Ovary (tissue), 9 donors: ENCODE data around the gene SLAIN2. TPM values are rescaled to one million over a fixed set of nuclear protein-coding genes. Genes with fewer than 3 reads are reported as not detected.

ENCODE experiments used
- DNase-seq, 5 donors: peaks; one replicate each; pipeline ENCODE4 v3.0.0-alpha.2; 2019 to 2020
- H3K27ac ChIP-seq, 2 donors: fragments of 200-600 bp; one replicate each; pipeline versions ENCODE4 v1.5.1 to v1.8.0; 2019 to 2022
- H3K27me3 ChIP-seq: fragments of 200-600 bp; one replicate; pipeline ENCODE4 v1.8.0; 2022
- H3K36me3 ChIP-seq: fragments of 200-600 bp; sonication (generic); one replicate; pipeline ENCODE4 v1.5.1; 2019
- H3K4me1 ChIP-seq: one replicate; pipeline ENCODE4 v1.8.1; 2013; ENCODE audit warnings: mild to moderate bottlenecking, moderate library complexity; ENCODE audit not compliant: insufficient read depth
- H3K4me3 ChIP-seq: fragments of 200-600 bp; sonication (generic); one replicate; pipeline ENCODE4 v1.5.1; 2017
- H3K9me3 ChIP-seq, 2 donors: fragments of 200-600 bp in 1 of 2; sonication (generic) in 1 of 2; one replicate each; pipeline versions ENCODE4 v1.5.1 to v1.8.1; 2013 to 2019; ENCODE audit warnings: mild to moderate bottlenecking in 1 of 2, moderate library complexity in 1 of 2
- EP300 ChIP-seq: sonication (generic); formaldehyde crosslinking; IDR thresholded peaks from one replicate; pipeline ENCODE4 v1.6.1; 2017; ENCODE audit warnings: antibody characterized with exemption
- POLR2A ChIP-seq: fragments of 450-650 bp; IDR thresholded peaks from one replicate; pipeline ENCODE4 v1.6.1; 2017; ENCODE audit warnings: antibody characterized with exemption, mild to moderate bottlenecking, moderate library complexity
- WGBS, 3 donors: extraction: QIAGEN DNeasy Blood & Tissue Kit in 1 of 3; methylation state at CpG; one replicate each; pipeline versions ENCODE4 v1.1.5 to v1.1.7; 2013 to 2017; 5-methylcytosine and 5-hydroxymethylcytosine counted together
- intact Hi-C, 4 donors: fragments of 100-400 bp; cut with DNase I; formaldehyde crosslinking; loops; one replicate each; pipeline versions ENCODE4 v1.11.0 to v1.15.1; 2022 to 2023
- polyA plus RNA-seq, 2 donors: library from polyadenylated mRNA; stranded (reverse); fragments of 200-250 nt in 1 of 2; fragments of 350-450 nt in 1 of 2; fragmentation: Illumina TruSeq in 1 of 2; extraction: RNeasy Lipid Tissue Mini Kit (QIAGEN cat#74804) in 1 of 2; gene quantifications; one replicate each; pipeline ENCODE4 v1.2.3, GENCODE V29; 2013 to 2014
- total RNA-seq, 7 donors: library from RNA; depleted of rRNA in 2 of 7; stranded (reverse); fragments of >200 nt in 2 of 7; fragmentation: NEBNext Ultra II Directional in 3 of 7; extraction: Animal tissue kit (Norgen Biotek cat#: 25700) in 3 of 7; gene quantifications; one replicate each; pipeline versions ENCODE4 v1.1.0 to v1.2.4, GENCODE V29; 2016 to 2023
- TF ChIP-seq, protein P1 (sequence below), 3 donors: fragments of 450-650 bp in 2 of 3; fragments of 200-600 bp in 1 of 3; IDR thresholded peaks; one replicate each; pipeline versions ENCODE4 v1.5.1 to v1.8.0; 2016 to 2022; ENCODE audit warnings: antibody characterized with exemption in 3 of 3, mild to moderate bottlenecking in 1 of 3
- donor health status: DM: no; HTN: no; CAD: no; lungs with moderate emphysema.
- donor health status: DM: no; HTN: no; CAD: no.
- donor health status: Bipolar disorder and iron deficiency.
- donor health status: DM: yes; HTN: yes; CAD: no.
- donor health status: DM: no; HTN: no; CAD: no.
- donor health status: DM: yes; HTN: yes; CAD: no.

Gene SLAIN2
- total and polyA plus RNA-seq, 9 donors, result 38.2 to 133 (median 81.7) TPM

DNA sequence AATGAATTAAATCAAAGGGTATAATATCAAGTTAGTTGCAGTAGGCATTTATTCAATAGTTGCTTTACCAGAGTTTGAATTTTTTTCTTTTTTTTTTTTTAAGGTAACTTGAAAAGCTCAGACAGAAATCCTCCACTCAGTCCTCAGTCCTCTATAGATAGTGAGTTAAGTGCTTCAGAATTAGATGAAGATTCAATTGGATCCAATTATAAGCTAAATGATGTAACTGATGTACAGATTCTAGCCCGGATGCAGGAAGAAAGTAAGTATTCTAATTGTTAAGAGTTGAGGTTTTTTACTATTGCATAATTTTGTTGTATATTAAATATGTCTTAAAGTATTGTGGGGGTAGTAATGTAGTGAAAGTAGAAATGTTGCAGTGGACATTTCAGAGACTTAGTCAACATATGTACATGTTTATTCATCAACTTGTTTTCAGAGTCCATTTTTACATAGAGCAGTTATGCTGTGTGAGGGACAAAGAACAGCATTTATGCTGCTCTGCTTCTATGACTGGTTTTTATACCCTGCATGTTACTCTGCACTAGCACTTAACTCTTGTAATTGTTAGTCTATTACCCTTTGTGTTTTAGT is 38.4 kb downstream of the SLAIN2 start:
- Histone ChIP-seq H3K9me3 (no peaks in the 10 kb centered on the region), H3K4me1 (no peaks in the 10 kb centered on the region), H3K36me3 (no peaks in the 10 kb centered on the region), H3K4me3 (no peak overlapping the region), H3K27me3 (no peaks in the 10 kb centered on the region), H3K27ac (no peak overlapping the region)
- intact Hi-C loops, result no loop called here
- 78 to 92% (median 82%) methylated on average over 1 of the region's 1 CpG for WGBS, 3 donors
- no peak for DNase-seq
- TF ChIP-seq, protein P1, sequence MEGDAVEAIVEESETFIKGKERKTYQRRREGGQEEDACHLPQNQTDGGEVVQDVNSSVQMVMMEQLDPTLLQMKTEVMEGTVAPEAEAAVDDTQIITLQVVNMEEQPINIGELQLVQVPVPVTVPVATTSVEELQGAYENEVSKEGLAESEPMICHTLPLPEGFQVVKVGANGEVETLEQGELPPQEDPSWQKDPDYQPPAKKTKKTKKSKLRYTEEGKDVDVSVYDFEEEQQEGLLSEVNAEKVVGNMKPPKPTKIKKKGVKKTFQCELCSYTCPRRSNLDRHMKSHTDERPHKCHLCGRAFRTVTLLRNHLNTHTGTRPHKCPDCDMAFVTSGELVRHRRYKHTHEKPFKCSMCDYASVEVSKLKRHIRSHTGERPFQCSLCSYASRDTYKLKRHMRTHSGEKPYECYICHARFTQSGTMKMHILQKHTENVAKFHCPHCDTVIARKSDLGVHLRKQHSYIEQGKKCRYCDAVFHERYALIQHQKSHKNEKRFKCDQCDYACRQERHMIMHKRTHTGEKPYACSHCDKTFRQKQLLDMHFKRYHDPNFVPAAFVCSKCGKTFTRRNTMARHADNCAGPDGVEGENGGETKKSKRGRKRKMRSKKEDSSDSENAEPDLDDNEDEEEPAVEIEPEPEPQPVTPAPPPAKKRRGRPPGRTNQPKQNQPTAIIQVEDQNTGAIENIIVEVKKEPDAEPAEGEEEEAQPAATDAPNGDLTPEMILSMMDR (IDR thresholded peaks at IDR 0.05), result no peak
- TF ChIP-seq EP300, result no peak
- TF ChIP-seq POLR2A, result no peak

DNA sequence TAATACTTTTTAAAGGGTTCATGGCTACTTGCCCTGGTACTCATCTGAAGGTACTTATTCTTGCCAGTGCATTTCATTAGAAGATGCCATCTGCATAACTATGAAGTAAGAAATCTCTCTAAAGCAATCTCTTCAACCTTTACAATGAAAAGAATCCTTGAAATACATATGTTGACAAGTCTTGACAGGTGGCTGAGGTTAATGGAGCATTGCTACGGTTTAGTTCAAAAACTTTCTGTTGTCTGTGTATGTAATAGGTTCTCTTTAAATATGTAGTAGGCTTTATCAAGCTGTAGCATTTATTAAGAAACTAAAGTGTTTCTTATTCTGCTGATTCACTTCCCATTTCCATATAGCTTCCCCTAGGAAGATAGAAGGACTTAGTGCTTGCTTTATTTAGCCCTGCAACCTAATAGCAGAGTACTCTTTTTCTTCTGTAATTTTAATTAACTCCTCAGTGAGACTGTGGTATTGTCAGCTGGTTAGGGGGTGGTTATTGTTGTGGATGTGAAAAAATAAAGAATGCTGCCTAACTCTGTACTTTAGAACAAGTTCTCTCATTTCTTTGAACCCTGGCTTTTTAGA is 39.3 kb downstream of the SLAIN2 start:
- no peaks in the 10 kb centered on the region for H3K36me3 ChIP-seq
- no peak overlapping the region for H3K27ac ChIP-seq
- H3K4me3 ChIP-seq, result no peak overlapping the region
- H3K9me3 ChIP-seq, result no peaks in the 10 kb centered on the region
- intact Hi-C loops, result no loop called here
- TF ChIP-seq POLR2A (no peak), EP300 (no peak)
- TF ChIP-seq, protein P1 (IDR thresholded peaks at IDR 0.05), result no peak
- no peaks in the 10 kb centered on the region for H3K4me1 ChIP-seq
- 83 to 95% (median 84%) methylated on average over 1 of the region's 1 CpG for WGBS, 3 donors
- no peak for DNase-seq
- H3K27me3 ChIP-seq, result no peaks in the 10 kb centered on the region

DNA sequence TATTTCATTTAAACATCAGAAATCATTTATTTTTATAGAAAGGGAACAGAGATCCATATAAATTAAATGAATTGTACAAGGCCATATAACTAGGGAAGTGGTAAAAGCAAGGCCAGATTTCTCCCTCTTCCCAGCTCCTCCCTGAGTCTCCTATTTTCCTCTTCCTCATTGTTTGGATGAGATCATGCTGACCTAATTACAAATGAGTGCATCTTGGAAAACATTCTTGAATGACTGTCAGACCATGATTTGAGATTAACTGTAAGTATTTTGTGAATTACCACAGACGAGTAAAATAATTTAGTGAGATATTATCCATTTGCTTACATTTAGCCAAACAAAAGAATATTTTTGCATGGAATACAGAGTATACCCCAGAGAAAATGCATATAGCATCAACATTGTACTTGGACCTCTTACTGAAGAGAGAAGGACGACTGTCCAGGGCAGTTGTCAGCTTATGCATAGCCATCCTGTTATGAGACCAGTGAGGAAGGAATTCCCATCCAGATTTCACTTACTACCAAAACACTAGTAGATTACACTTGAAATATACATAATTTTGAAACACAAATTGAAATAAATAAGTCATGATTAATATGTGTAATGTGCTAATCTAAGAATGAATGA is 47.3 kb downstream of the SLAIN2 start:
- Histone ChIP-seq H3K27me3 (no peaks in the 10 kb centered on the region), H3K4me1 (no peaks in the 10 kb centered on the region), H3K9me3 (no peaks in the 10 kb centered on the region), H3K4me3 (no peak overlapping the region), H3K27ac (no peak overlapping the region), H3K36me3 (no peaks in the 10 kb centered on the region)
- intact Hi-C loops, result no loop called here
- 74 to 84% (median 81%) methylated on average over 2 of the region's 2 CpGs for whole genome bisulfite sequencing, 3 donors
- TF ChIP-seq POLR2A (no peak), EP300 (no peak)
- TF ChIP-seq, protein P1 (IDR thresholded peaks at IDR 0.05), result no peak
- no peak for DNase-seq

DNA sequence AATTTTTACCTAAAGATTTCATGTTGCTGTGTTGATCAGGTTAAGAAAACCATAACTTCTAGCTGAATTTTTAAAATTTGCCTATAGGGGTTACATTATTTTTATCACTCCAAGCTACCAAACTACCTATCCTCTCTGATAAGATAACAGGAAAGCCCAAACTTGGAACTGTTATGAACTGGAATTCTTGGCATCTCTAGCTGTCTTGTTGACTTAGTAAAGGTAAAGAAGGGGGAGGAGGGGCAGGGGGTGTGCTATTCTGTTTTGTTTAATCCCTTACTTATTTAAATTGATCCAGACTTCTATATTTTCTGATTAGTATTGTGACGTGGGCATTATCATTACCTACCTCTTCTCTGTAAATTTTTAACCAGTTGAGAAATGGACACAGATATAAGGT is 54.7 kb downstream of the SLAIN2 start:
- no peaks in the 10 kb centered on the region for H3K27me3 ChIP-seq
- intact Hi-C loops, result no loop called here
- H3K9me3 ChIP-seq, result no peaks in the 10 kb centered on the region
- H3K36me3 ChIP-seq, result no peaks in the 10 kb centered on the region
- H3K4me3 ChIP-seq, result no peak overlapping the region
- 92 to 98% (median 97%) methylated on average over 1 of the region's 1 CpG for WGBS, 3 donors
- TF ChIP-seq, protein P1 (IDR thresholded peaks at IDR 0.05), result no peak
- TF ChIP-seq POLR2A (no peak), EP300 (no peak)
- no peak for DNase-seq
- H3K4me1 ChIP-seq, result no peaks in the 10 kb centered on the region
- H3K27ac ChIP-seq, result no peak overlapping the region
